Measurements from ENCODE around the gene F7.
"Not testable (repeated sequence)": the region's sequence is repeated elsewhere in the genome, so short reads cannot be mapped to it uniquely, and the experiment has no call there.

F7 gene

DNA sequence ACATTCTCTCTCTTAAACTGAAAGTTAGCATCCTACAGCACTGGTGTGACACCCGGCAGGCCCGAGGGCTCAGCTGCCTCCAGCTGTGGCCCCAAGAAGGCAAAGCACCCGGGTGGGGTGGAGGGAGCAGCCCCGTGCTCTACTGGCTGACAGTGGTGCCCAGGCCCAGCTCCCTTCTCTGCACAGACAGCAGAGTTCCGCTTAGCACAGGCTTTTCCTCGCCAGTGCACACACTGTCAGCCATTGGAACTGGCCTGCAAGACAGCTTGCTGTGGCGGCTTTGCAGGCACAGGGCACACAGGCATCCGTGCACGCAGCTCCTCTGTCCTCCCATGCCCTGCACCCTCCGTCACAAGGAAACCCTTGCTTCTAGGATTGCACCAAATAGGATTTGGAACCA lies 3.3 kb upstream of the F7 start:
- not testable (repeated sequence) for DNase-seq (ENCODE audit: low read depth in 2 of 2)

DNA sequence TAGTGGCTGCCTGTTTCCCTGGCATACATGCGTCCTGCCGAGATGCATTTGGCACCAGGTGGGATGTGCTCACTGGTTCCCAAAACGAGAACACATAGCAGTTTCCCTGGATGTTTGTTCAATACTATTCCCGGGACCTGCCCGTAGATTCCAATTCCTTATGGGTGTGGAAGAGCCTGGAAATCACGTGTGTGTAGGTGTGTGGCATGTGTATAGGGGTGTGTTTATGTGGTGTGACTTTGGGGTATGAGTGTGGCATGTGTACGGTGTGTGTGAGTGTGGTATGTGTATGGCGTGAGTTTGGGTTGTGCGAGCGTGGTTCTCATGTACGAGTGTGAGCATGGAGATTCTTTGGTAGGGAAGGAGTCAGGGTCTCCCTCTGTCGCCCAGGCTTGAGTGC lies 2.9 kb upstream of the F7 start:
- no peak for DNase-seq (ENCODE audit: low read depth in 2 of 2)

DNA sequence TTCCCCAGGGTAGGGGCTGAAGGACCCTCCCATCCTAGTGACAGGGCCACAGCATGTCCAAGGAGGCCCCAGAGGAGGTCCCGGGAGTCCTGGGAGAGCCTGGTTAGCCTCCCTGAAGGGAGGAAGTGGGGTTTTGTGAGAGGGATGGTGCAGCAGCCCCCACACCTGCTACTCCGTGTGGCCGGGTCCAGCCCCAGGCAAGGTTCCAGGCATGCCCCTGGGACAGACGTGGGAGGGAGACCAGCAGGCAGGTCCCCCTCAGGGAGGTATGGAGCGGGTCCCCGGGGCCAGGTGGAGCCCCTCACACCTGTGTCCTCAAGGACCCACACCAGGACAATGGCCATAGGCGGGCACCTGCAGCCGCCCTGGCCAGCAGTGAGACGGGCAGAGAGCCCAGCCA lies 1.9 kb upstream of the F7 start:
- DNase-seq (ENCODE audit: low read depth in 2 of 2), result no peak

DNA sequence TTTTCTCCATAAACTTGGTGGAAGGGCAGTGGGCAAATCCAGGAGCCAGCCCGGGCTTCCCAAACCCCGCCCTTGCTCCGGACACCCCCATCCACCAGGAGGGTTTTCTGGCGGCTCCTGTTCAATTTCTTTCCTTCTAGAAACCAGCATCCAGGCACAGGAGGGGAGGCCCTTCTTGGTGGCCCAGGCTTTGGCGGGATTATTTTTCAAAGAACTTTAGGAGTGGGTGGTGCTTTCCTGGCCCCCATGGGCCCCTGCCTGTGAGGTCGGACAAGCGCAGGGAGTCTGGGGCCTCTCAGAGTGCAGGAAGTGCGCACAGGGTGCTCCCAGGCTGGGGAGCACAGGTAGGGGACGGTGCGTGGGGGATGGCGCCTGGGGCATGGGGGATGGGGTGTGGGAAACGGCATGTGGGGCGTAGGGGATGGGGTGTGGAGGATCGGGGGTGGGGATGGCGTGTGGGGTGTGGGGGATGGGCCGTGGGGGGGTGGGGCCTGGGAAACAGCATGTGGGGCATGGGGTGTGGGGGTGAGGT lies 396 bp downstream of the F7 start:
- no peak for DNase-seq (ENCODE audit: low read depth in 2 of 2)

DNA sequence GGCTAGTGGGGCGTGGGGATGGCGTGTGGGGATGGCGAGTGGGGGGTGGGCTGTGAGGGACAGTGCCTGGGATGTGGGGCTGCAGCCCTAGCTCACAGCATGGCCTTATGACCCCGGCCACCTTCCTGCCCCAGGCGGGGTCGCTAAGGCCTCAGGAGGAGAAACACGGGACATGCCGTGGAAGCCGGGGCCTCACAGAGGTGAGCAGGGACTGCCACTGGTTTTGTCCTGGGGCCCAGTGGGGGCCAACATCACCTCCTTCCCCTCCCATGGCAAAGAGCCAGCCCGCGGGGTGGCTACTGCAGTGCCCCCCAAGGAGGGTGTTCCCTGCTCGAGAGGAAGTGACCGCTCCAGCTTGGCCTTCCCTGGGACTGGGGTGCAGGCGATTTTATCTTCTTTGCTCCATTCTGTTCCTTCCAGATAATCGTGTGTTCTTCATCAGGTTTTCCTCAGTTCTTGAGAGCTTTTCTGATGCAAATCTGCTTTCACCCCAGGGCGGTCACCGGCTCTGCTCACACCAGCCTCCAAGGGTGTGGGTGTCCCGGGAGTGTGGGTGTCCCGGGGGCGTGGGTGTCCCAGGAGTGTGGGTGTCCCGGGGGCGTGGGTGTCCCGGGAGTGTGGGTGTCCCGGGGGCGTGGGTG lies 1.2 kb downstream of the F7 start:
- DNase-seq (ENCODE audit: low read depth in 2 of 2), result no peak

DNA sequence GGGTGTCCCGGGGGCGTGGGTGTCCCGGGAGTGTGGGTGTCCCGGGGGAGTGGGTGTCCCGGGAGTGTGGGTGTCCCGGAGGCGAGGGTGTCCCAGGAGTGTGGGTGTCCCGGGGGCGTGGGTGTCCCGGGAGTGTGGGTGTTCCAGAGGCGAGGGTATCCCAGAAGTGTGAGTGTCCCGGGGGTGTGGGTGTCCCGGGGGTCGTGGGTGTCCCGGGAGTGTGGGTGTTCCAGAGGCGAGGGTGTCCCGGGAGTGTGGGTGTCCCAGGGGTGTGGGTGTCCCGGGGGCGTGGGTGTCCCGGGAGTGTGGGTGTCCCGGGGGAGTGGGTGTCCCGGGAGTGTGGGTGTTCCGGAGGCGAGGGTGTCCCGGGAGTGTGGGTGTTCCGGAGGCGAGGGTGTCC lies 2.9 kb downstream of the F7 start:
- DNase-seq (ENCODE audit: low read depth in 2 of 2), result not testable (repeated sequence)

DNA sequence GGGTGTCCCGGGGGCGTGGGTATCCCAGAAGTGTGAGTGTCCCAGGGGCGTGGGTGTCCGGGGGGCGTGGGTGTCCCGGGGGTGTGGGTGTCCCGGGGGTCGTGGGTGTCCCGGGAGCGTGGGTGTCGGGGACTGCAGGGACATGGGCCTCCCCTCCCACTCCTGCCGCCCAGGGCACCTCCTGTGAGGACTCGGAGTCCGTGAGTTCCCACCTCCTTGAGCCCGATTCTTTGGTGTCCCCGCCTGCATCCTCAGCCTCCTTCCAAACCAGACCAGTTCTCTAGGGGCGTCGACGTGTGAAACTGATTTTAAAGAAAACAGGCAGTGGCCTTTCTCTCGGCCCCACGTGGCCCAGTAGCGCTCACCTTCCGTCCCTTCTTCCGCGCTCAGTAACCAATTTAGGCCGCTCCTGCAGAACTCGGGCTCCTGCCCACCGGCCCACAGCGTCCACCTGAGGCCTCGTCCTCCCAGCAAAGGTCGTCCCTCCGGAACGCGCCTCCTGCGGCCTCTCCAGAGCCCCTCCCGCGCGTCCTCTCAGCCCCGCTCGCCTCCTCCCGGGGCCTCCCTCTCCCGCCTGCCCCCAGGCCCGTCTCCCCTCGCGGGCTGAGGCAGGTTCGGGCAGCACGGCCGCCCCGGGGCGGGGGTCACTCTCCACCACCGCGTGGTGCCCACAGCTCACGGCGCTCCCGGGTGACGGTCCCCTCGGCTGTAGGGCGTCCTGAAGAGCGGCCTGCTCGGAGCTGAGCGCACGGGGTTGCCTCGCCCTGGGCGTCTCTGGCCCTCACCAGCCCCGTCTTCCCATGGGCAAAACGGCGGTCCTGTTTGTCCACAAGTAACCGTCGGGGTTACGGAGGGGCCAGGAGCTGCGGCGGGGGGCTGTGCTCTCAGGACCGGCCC lies 3.8 kb downstream of the F7 start:
- DNase-seq (ENCODE audit: low read depth in 2 of 2), result no peak

DNA sequence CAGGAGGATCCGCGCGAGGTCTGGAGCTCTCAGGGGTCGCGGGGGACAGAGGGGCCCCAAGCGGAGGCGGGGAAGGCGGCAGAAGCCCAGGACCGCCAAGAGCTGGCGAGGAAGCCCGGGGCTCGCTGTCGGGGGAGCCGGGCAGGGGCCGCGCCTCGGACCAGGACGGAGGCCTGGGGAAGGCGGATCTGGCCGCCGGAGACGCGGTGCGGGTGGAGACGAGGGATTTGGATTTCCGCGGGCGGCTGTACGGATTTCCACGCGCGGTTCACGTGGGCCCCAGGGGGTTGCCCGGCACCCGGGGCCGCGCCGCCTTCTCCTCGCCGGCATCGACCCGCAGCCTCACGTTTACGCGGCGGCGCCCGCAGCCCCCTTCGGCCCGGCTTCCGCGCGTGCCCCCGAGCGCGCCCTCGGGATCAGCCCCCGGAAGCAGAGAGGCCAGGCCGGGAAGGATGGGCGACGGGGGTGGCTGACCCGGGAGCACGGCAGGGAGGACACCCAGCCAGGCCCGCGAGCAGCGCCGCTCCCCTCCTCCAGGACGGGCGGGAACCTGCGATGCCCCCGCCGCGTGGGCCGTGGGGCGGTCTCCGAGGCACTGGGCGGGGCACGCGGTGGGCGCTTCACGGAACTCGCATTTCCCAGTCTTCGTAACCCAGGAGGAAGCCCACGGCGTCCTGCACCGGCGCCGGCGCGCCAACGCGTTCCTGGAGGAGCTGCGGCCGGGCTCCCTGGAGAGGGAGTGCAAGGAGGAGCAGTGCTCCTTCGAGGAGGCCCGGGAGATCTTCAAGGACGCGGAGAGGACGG lies 4.7 kb downstream of the F7 start:
- DNase-seq (ENCODE audit: low read depth in 2 of 2), result no peak

DNA sequence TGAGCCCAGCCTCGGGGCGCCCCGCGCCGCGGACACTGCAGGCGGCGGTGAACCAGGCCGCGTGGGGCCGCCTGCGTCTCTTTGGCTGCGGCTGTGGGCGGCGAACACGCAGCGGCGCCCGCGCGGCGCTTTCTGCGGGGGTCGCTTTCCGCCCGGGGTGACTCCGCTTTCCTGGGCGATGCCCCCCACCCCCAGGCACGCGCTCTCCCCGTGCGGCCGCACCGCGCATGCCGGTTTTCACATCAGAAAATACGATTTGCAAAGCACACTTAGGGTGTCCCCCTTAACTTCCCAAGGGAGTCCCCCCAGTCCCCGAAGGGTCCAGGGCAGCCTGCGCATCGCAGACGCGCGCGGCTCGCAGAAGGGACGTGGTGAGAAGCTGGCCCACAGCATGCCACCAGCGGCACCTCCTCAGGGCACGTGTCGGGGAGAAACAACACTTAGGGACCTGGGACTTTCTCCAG lies 5.3 kb downstream of the F7 start:
- no peak for DNase-seq (ENCODE audit: low read depth in 2 of 2)

DNA sequence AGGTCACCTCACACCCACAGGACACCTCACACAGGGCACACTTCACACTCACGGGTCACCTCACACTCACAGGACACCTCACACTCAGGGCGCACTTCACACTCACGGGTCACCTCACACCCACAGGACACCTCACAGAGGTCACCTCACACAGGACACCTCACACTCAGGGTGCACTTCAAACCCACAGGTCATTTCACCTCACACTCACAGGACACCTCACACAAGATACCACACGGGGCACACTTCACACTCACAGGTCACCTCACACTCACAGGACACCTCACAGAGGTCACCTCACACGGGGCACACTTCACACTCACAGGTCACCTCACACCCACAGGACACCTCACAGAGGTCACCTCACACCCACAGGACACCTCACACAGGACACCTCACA lies 6.2 kb downstream of the F7 start:
- not testable (repeated sequence) for DNase-seq (ENCODE audit: low read depth in 2 of 2)

DNA sequence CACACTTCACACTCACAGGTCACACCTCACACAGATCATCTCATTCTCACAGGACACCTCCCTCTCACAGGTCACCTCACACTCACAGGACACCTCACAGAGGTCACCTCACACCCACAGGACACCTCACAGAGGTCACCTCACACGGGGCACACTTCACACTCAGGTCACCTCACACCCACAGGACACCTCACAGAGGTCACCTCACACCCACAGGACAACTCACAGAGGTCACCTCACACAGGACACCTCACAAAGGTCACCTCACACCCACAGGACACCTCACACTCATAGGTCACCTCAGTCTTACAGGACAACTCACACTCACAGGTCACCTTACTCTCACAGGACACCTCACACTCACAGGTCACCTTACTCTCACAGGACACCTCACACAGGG lies 6.9 kb downstream of the F7 start:
- DNase-seq (ENCODE audit: low read depth in 2 of 2), result not testable (repeated sequence)

DNA sequence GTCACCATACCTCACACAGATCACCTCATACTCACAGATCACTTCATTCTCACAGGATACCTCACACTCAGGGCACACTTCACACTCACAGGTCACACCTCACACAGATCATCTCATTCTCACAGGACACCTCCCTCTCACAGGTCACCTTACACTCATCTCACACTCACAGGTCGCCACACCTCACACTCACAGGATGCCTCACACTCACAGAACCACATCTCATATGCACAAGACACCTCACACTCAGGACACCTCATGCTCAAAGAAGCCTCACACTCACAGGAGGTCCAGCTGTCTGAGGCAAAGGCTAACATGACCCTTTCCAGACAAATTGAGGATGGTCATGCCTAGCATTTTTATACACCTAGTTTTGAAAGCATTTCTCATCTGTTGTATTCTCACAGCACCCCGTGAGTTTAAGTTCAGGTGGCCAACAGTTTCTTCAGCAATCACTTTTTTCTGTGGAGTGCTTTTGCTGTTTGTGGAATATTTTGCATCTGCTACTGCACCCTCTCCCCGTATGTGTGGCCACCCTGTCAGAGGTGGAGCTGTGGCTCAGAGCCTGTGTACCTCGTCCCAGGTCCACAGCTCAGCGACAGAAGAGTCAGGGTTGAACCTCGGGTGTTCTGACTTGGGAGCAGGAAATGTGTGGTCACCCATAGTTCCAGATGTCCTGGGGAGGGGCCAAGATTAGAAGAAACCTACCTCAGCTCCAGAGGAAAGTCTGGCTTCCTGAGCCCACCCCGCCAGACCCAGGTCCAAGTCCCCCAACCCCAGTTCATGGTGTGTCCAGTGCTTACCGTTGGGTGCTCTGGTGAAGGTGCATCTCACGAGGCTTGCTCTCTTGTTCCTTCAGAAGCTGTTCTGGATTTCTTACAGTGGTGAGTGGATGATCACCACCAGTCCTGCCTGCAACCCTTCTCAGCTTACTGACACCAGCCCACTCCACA lies 7.6 kb downstream of the F7 start:
- no peak for DNase-seq (ENCODE audit: low read depth in 2 of 2)

DNA sequence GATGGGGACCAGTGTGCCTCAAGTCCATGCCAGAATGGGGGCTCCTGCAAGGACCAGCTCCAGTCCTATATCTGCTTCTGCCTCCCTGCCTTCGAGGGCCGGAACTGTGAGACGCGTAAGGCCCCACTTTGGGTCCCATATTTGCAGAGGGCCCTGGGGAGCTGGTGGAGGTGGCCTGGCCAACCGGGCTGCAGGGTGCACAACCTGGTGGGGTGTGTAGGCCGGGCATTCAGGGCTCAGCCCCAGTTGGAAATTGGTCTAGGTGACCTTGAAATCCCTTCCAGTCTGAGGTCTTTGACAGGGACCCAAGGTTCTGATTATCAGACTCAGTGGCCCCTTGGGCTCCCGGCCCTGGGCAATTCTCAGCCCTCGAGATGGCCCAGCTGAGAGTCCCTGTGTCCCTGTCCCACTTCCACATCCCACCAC lies 8.3 kb downstream of the F7 start:
- DNase-seq (ENCODE audit: low read depth in 2 of 2), result no peak

DNA sequence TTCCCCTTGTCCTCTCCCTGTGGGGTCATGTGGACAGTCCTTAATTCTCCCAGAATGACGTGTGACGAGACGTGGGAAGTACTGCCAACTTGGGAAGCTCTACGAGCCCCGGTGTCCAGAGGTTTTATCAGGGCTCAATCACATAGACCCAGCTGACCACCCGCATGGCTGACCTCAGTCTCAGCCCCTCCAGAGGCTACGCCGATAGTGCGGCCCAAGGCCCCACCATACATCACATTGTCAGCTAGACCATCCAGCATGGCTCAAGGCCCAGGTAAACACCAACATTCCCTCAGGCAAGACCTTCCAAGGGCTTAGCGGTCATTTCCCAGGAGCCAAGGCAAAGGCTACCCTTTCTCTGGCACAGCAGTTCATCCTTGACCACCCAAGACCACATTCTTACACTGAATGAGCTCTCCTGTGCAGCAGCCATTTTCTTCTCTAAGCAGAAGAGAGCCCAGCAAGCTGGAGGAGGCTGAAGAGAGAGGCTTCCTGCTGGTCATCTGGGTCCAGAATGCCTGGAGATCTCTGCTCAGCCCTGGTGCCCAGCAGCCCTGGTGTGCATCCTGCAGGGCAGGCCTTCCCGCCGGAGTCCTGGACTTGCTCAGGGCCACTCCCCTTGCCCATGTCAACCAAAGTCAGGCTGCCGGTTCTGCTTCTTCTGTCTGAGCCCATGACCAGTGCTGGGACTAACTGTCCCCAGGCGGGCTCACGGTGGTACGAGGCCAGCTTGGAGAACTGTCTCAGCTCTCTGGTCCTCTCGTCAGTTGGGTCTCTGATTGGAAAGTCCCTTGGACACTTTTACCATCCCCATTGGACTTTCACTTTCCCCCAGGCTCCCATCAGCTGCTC lies 9.1 kb downstream of the F7 start:
- DNase-seq (ENCODE audit: low read depth in 2 of 2), result no peak

DNA sequence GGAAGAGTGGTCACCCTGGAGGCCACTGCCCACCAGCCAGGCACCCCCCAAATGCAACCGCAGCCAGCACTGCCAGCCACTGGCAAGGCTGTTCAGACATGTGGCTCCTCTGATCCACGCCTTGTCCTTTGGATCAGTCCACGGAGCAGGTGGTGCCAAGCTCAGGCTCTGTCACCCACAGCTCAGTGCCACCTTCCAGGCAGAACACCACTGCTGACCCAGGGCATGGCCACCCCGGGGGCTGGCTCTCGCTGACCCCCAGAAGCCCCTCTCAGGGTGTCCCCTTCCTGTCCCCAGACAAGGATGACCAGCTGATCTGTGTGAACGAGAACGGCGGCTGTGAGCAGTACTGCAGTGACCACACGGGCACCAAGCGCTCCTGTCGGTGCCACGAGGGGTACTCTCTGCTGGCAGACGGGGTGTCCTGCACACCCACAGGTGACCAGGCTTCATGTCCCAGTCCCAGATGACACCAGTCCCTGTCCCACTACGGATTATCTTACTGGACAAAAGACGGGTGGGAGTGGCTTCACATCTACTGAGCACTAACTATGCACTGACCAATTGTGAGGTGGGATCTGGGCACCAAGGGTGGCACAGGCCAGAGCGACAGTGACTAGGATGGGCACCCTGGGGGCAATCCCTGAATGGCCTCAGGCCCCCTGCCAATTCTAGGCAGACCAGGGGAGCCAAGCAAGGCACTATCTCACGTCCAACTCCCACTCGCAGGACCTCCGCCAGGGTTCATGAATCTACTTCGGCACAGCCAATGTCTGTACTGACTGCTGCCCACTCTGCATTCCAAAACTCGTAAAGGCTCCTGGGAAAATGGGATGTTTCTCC lies 10.0 kb downstream of the F7 start:
- no peak for DNase-seq (ENCODE audit: low read depth in 2 of 2)

DNA sequence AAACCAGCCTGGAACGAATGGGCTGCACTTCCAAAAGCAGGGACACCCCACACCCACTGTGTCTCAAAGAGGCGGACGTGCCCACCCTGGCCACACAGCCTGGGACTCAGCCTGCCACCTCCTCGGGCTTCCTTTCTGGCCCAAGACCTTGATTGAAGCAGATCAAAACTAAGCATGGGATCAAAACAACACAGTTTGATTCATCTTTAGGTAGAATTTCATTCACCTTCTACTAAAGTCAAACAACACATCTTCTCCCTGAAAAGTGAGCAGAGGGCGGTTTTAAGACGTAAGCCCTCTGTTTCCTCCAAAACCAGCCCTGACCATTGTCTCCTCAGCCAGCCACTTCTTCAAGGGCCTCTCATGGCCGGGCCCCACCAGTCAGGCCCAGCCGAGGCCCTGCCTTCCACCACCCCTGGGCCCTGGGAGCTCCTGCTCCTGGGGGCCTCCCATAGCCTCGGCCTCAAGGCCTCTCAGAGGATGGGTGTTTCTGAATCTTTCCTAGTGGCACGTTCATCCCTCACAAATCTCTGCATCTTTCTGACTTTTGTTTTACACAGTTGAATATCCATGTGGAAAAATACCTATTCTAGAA lies 10.7 kb downstream of the F7 start:
- no peak for DNase-seq (ENCODE audit: low read depth in 2 of 2)

DNA sequence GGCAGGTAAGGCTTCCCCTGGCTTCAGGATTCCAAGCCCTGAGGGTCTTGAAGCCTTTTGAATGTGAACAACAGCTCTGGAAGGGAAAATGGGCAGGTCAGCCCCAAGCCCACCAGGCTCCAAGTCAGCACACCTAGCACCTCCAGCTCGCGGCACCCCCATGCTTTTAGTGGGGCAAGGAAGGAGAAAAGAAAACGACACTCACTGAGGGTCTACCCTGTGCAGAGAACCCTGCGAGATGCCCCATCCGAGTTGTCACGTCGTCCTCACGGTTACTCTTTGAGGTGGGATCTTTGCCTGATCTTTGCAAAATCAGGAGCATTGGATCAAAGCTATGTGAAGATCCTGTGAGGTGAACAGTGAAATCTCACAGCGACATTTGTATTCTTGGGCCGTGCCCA lies 11.3 kb downstream of the F7 start:
- no peak for DNase-seq (ENCODE audit: low read depth in 2 of 2)

DNA sequence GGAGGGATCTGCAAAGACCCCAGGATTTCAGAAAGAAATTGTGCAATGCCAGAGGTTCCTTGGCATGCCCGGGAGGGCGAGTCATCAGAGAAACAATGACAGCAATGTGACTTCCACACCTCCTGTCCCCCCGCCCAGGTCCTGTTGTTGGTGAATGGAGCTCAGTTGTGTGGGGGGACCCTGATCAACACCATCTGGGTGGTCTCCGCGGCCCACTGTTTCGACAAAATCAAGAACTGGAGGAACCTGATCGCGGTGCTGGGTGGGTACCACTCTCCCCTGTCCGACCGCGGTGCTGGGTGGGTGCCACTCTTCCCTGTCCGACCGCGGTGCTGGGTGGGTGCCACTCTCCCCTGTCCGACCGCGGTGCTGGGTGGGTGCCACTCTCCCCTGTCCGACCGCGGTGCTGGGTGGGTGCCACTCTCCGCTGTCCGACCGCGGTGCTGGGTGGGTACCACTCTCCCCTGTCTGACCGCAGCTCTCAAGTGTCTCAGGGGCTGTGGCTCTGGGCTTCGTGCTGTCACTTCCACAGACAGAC lies 11.8 kb downstream of the F7 start:
- no peak for DNase-seq (ENCODE audit: low read depth in 2 of 2)

DNA sequence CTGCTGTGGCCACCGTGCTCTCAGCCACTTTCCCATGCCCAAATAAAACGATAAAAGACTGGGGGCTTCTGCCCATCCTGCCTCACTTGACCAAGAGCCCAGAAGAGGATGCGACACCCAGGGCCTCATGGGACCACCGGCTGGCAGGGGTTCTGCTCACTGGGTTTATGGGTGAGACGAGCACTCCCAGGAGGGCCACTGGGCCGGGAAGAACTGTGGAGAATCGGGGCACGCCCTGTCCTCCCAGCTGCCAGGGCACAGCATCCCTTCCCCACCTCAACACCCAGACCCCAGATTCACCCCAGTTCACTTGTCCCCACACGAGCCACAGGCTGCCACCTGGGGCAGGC lies 12.3 kb downstream of the F7 start:
- DNase-seq (ENCODE audit: low read depth in 2 of 2), result no peak

All from stimulated activated CD4-positive, alpha-beta T cell treated with anti-CD3 and anti-CD28 coated beads, Interleukin-12 subunit alpha, Interleukin-12 subunit beta, amount 100 ng/mL, for 24 hours (primary cell).